HG03469 (cell line): Measurements from ENCODE around the gene ZHX3.
A peak's percentile ranks its signal among the peaks of the same experiment; 100 is the strongest.

Experiments used
- ATAC-seq: cut with Tn5 transposase; IDR thresholded peaks from one replicate; pipeline ENCODE4 v1.9.1; 2021; ENCODE audit warnings: mild to moderate bottlenecking, moderate library complexity, moderate number of reproducible peaks; ENCODE audit not compliant: unreplicated experiment

The ZHX3 gene

DNA sequence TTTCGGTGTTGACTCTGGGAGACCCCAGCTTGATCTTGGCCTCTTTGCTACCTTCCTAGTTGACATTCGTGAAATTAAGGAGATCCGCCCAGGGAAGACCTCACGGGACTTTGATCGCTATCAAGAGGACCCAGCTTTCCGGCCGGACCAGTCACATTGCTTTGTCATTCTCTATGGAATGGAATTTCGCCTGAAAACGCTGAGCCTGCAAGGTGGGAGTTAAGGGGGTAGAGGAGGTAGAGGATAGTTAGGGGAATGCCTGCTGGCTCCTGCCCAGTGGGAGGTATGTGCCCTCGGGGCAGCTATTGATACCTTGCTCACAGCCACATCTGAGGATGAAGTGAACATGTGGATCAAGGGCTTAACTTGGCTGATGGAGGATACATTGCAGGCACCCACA, 158.0 kb downstream of the ZHX3 start:
- no peak for ATAC-seq

DNA sequence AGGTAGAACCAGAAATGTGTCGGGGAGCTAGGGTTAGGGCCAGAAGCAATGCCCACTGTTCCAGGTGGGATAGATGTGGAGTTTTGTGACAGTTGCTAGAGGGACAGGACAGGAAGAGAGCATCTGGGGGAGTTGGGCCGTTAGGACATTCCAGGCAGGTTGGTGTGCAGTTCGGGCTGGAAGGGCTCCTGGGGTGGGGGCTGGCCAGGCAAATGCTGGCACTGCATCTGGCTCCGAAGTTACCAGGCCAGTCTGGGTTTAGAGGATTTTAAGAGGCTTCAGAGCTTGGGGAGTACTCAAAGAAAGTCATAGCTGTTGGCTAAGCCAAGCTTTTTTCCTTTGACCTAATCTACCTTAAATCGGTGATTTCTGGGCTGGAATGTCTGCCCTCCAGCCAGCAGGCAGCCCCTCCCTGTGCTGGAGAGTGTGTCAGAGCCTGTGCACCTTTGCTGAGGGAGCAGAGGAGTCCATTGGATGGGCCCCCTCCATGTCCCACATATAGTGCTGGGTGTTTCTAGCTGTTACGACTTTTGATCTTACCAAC, 159.4 kb downstream of the ZHX3 start:
- no peak for ATAC-seq

DNA sequence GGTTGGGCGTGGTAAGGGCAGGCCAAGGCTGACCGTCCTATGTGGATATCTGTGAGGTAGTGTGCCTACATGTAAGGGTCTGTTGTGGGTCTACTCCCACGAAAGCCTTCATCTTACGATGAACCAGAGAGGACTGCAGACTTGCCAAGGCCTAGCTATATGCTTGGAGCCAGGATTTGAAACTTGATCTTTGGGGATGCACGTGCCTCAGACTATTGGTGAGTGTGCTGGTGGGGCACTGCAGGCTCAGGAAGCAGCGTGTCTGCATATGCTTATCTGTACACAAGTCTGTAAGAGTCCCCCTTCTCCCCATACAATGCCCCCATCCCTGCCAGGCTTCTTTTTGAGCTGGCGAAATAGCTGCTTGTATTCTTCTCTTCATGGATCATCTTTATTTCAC, 162.3 kb downstream of the ZHX3 start:
- ATAC-seq = no peak

DNA sequence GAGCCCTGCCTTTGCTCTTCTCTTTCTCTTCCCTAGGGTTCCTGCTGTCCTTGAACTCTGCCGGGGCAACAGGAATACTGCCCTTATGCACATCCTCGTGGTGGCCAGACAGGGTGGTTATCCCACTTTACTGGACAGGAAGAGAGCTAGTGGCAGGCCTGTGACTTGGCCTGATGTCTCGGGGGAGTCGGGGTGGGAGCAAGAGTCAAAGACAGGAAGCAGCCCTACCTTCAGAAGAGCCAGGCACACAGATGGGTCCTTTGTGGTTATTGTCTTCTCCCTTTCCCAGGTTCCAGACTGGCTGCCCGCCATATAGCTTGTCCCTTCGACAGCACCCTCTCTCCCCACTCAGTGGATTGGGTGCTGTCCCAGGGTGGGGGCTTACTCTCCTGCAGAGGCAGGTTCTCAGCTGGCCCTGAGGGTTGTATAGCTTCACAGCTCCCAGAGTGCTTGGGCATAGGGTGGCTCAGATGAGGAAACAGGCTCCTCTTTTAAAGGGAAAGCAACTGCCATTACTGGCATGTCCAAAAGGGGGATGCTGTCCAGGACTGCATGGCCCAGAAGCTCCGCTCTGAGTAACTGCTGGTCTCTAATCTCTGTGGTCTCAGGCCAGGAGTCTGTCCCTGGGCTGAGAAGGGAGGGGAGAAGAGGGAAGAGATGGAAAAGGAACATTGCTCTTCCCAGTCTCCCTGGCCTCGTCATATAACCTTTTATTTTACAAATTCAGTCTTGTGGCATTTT, 162.9 kb downstream of the ZHX3 start:
- no peak for ATAC-seq

DNA sequence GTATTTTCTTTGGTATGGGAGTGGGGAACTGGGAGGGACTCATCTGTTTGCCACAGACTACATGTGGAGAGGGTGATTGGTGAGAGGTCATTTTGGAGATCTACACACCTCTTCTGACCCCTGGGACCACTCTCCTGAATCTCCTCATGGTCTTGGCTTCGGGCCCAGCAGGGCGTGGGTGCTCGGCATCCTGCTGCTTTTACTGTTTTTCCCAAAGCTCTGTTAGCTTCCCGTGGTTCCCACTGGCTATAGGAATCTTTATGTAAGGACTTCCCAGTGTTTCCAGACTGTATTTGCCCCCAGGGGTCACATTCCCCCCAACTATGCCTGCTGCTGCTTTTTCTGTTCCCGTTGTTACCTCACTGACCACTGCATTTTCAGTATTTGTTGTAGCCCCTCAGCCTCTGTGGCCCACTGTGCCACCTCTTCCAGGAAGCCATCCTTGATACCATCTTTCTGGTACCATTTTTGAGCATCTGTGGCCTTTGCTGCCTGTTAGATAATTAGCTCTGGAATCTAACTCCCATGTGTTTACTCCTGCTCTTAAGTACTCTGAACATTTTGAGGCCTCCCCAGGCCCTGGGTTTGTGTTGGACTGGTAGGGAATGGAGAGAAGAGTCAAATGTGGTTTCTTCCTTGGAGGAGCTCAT, 165.3 kb downstream of the ZHX3 start:
- no peak for ATAC-seq

DNA sequence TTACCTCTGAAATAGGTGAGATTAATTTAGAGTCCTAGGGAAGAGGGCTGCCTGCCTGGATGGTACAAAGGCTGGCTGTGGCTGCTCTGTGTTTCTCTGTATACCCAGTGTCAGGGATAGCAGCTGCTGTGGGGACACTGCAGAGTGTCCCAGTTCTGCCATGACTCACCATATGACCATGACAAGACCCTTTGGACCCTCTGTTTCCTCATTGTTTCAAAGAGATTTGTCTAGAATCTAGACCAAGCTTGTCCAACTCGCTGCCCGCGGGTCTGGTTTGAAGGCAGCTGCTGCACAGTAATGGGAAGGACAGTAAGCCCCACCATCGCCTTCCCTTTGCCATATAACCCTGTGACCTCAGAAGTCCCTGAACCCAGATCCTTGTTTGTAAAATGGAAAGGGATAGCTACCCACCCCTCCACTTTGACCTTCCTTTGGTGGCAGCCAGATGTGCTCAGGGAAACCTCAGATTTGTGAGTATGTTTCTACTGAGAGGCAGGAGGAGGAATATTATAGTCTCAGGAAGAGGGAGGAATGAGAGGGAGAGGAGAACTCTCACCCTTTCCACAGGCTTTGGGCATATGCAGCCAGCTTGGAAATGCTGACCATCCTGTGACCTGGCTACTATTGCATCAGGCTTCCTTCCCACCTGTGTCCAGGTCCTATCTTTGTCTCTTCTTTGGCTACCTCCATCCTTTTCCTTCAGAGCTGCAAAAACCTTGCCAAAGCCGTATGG, 166.2 kb downstream of the ZHX3 start:
- ATAC-seq = no peak

DNA sequence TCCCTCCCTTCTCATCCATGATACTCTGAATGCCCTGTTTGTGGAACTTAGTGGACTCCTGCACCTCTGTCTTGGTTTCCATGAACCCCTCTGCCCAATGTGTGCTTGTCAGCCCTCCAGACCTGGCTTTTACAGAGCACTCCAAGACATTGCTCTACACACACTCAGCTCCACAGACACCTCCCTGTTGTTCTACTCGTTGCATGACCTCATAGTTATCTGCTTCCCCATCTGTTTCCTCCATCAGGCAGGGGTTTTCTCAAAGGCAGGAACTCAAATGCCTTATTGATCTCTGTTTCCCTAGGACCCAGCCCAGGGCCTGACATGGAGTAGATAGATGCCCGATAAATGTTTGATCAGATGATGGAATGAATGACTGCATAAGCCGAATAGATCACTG, 166.9 kb downstream of the ZHX3 start:
- no peak for ATAC-seq

DNA sequence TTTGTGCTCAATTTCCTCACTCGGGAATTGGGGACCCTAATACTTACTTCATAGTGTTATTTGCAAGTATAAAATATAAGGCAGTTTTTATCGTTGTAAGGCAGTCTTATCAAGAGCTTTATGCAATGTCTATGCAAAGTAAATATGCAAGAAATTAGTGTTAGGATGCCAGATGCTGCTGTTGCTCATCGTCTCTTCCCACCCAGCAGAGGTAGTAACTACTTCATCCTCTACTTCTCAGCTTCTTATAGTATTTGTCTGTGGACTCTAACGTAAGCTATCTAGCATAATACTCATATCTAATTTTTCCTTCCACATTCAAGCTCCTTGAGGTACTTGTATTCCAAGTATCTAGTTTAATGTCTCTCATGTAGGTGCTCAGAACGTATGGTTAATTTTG, 168.6 kb downstream of the ZHX3 start:
- ATAC-seq = no peak

DNA sequence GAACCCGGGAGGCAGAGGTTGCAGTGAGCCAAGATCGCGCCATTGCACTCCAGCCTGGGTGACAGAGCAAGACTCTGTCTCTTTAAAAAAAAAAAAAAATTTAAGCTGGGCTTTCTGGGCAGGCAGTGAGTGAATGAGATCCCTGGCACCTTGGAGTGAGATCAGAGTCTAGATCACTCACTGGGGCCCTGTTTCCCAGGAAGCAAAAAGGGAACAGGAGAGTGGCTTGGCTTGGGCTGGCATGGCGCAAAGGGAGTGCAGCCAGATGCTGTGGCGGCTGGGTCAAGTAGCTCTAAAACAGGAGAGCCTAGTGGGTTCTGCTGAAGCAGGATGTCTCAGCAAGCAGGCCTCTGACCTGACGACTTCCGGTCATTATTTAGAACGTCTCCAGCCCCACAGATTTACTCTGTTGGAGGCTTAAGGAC, 169.8 kb downstream of the ZHX3 start:
- no peak for ATAC-seq

DNA sequence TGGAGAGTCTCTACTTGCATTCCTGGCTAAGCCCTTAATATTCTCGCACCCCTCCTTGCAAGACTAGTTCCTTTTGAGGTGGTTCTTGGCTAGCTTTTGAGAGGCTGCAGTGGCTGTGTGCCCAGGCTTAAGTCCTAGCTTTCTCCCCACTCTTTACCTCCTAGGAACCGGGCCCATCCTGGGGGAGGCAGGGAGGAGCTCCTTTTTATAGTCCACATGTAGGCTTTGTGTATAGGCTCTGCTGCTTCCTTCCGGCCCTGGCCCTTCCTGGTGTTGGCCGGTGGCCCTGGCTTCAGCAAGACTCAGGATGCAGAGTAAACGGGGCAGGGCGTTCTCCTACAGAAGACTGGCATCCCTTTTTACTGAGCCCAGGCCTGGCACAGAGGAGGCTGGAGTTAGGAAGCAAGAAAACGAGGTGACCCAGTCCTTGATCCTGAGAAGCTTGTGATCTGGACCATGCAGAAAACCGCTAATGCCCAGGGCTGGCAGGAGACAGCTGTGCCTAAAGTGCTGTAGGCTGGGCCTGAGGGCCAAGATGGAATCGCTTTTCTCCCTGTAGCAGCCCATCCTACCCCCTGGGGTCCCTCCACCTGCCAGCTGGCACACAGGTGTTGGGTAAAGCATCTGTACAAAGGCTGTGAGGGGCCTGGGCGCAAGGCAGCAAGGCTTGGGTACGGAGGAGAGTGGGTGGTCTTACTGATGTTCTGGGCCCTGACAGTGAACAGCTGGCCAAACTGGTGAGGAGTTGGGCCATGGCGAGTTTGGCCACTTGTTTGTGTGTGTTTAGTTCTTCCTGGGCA, 171.5 kb downstream of the ZHX3 start:
- ATAC-seq = no peak

DNA sequence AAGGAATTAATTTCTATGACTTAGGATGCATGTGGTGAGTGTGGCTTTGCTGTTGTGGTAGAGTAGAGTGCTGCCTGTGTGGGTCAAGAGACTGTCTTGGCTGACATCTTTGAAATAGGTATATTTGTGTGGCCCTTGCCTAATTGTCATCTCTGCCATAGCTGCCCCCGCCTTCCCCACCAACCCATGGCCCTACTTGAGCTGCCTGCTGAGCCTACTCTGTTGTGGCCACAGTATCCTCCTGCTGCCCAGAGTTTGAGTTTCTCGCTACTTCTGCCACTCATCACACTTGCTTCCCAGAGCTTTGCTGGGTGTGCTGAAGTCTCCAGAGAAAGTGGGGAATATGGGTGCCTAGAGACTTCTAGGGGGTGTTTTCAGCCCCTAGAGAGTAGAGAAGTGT, 172.2 kb downstream of the ZHX3 start:
- no peak for ATAC-seq

DNA sequence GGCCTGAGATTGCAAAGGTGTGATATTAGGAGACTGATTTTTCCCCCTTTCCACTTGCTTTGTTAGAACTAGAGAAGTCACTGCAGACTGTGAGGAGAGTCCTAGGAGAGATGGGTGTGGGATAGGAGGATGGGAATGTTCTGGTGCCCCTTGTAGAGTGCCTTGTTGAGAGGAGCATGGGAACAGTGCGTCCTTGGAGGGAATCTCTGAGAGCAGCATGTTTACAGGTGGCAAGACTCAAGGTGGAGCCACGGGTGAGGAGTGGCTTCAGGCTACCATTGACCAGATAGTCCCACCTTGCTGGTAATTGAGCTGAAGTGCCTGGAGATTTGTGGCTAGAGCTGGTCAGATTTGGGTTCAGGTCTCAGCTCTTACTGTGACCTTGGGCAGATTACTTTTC, 174.2 kb downstream of the ZHX3 start:
- ATAC-seq = no peak

DNA sequence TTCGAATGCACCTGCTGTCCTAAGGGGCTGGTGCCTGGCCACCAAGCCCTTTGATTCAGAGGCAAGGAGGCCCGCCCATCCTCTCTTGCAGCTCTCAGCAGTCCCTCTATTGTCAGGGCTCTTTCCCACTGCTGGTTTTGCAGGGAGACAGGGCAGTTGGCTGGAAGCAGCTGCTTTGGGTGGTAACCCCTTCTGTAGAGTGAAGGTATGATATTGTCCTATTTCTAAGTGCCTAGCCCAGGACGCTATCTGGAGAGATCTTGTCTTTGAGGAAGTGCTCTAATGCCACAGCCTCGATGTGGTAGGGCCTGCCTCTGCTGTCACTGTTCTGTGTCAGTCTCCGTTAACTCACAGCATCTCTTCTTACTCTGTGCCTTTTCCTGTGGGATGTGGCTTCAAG, 174.6 kb downstream of the ZHX3 start:
- ATAC-seq = peak; percentile 35

DNA sequence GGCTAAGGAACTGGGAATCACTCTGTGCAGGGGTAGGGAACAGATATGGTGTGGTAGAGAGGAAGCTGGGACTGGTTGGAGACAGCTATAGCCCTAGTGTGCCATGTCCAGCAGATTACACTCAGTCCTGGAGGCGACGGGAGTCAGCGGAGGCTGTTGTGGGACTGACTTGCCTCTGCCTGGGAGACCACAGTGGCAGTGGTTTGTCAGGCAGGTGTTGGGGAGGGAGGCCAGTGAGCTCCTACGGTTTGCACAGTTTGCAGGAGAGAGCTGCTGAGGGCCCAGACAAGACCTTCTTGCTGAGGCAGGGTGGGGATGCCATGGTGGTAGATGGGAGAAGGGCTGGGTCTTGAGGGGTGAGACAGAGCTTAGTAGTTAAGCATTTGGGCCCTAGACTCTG, 175.3 kb downstream of the ZHX3 start:
- no peak for ATAC-seq

DNA sequence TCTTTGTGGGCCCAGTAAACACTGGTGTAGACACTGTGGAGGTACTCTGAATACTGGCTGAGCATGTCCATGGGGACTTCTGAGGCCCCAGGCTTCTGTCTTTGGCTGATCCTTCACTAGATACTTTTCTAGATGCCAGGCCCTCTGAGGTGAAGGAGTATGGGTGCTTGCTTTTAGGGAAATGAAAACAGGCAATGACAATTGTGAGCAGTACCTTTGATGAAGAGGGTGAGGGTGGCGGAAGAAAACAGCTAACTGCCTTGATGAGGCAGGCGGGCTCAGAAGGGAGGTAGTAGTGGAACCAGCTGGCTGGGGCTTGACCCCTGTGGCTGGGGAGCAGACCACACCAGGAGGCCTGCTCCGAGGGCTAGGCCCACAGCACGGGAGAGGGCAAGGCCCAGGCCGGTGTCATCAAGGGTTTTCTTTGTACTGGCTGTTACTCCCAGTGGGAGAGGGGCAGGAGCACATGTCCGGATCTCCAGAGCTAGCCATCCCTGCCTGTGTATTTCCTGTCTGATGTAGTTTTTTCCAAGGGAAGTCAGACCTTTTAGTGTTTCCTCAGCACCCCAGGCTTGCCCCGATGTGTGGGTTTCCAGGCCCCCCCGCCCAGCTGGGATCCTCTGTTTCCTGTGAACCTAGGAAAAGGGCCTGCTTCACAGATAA, 176.2 kb downstream of the ZHX3 start:
- ATAC-seq = no peak

DNA sequence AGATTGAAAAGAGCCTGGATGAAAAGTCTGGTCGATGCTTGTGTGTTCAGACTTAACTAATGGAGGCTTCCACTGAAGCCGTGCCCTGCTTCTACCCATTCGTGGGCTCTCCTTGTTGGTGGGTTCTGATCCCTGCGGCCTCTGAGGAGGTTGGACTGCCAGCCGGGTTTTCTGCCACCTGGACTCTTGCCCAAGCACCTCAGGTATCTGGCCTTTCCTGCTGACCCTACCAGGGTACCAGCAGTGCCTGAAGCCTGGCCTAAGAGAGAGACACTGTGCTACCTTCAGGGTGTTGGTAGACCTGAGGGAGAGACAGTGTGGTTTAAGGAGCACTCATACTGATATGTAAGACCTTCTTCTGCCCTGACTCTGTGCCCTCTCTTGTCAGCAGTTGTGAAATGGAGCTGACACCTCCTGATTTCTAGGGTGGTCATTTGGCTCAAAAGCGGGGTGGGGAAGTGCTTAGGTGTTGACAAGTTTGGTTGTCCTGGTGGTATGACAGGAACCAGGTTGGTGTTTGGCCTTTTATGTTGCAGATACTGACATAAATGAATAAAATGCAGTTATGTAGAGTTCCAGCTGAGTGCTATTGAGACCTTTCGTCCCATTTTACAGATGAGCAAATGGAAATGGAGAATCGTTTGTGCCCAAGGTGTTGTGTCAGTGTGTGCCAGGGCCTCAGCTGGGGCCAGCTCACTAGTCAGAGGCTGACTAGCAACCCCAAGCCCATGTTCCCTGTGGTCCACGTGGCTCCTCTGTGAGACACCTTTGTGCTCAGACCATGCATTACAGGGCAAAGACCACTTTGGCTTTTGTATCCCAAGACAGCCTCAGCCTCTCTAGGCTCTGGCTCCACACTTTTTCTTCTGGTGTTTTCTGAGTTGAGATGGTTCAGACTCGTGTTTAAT, 177.1 kb downstream of the ZHX3 start:
- ATAC-seq = no peak

DNA sequence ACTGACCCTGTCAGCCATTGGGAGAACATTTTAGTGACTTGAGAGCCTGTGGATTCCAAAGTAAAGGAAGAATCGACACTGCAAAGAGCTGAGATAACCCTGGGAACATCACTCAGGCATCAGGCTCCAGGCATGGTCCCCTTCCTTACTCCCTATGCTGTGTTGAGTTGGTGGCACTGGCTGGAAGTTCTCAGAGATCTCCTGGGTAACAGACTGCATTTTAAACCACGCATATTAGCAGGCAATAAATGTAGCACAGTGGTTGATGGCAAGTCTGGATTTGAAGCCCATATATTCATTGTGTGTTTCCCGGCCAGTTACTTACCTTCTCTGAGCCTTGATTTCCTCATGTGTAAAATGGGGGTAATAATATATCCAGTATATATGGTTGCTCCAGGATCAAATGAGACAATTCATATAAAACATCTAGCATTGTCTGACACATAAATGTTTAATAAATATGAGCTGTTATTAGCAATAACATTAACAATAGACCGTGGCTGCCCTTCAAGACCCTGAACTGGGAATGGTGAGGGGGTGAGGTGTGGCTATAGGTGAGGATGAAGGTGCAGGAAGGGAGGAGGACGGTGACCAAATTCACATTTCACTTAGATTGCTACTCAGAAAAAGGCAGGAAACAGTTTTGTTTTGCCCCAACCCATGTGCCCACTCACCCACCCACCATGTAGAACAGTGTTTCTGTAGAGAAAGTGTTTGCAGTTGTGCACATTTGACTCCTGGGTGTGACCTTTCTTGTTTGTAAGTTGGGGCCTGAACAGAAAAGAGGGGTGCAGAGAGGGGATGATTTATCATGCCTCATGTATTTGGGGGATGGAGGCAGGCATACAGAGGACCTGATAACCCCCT, 178.1 kb downstream of the ZHX3 start:
- no peak for ATAC-seq

DNA sequence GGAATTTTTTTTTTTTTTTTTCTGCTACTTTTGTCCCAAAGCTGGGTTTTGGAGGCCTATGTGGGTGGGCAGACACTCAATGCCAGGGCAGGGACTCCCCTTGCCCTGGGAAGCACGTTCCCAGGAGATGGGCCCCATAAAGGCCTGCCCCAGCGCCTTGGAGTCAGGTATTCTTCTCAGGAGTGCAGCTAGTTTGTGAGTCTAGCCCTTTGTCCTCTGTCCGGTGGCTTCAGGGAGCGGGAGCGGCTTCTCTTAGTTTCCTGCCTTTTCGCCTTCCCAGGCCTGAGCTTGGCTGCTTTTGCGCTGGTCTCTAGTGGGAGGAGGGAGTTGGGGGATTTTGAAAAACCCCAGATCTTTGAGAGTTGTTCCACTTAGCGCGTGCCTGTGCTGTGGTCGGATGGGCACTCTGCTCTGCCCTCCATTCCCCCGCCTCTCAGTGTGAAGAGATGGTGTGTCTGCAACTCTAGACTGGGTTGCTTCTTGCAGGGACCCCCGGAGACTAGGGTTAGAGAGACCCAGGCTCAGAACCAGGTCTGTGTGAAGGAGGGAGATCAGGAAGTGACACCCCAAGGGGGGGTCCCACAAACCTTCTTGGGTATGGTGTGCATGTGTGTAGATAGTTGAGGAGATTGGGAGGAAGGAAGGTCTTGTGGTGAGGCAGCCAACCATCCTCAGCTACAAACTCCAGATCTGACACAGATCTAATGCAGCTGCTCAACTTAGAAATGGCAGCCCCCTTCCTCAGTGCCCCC, 178.9 kb downstream of the ZHX3 start:
- no peak for ATAC-seq
